Kidney (tissue), 14 donors: ENCODE measurements around the gene WDFY4. TPM values are rescaled to one million over a fixed set of nuclear protein-coding genes. Genes with fewer than 3 reads are reported as not detected.

Experiments
- DNase-seq, 5 donors: peaks; one replicate each; pipeline ENCODE4 v3.0.0-alpha.2; 2013 to 2020
- FAIRE-seq: peaks from 2 replicates; lab custom pipeline; 2012; peaks lifted over from hg19 to GRCh38; lab: Jason Lieb, UNC
- H3K27ac ChIP-seq, 2 donors: one replicate each; pipeline ENCODE4 v1.7.0; 2013; ENCODE audit warnings: low read depth in 2 of 2, low read length in 2 of 2, inconsistent platforms in 1 of 2
- H3K27me3 ChIP-seq: one replicate; pipeline ENCODE4 v1.7.1; 2013; ENCODE audit warnings: low read length, inconsistent platforms; ENCODE audit not compliant: control insufficient read depth, insufficient read depth
- H3K36me3 ChIP-seq, 3 donors: one replicate each; pipeline versions ENCODE4 v1.7.0 to v1.7.1; 2013; ENCODE audit warnings: low read length in 3 of 3, control low read depth in 1 of 3, inconsistent platforms in 1 of 3; ENCODE audit not compliant: insufficient read depth in 3 of 3, control insufficient read depth in 2 of 3
- H3K4me1 ChIP-seq, 3 donors: one replicate each; pipeline versions ENCODE4 v1.7.0 to v1.7.1; 2013; ENCODE audit warnings: low read length in 3 of 3, inconsistent platforms in 1 of 3, low read depth in 1 of 3; ENCODE audit not compliant: control insufficient read depth in 2 of 3, insufficient read depth in 2 of 3
- H3K4me3 ChIP-seq, 3 donors: one replicate each; pipeline versions ENCODE4 v1.7.0 to v1.8.1; 2013; ENCODE audit warnings: low read length in 3 of 3, control low read depth in 1 of 3, inconsistent platforms in 1 of 3
- H3K9ac ChIP-seq, 3 donors: one replicate each; pipeline versions ENCODE4 v1.7.0 to v1.7.1; 2013; ENCODE audit warnings: low read length in 3 of 3, control low read depth in 1 of 3, inconsistent platforms in 1 of 3
- H3K9me3 ChIP-seq, 3 donors: one replicate each; pipeline versions ENCODE4 v1.7.0 to v1.7.1; 2013; ENCODE audit warnings: low read length in 3 of 3, control low read depth in 1 of 3, inconsistent platforms in 1 of 3; ENCODE audit not compliant: control insufficient read depth in 2 of 3, insufficient read depth in 1 of 3
- intact Hi-C: fragments of 100-400 bp; cut with DNase I; formaldehyde crosslinking; loops from one replicate; pipeline ENCODE4 v1.11.1; 2022
- polyA plus RNA-seq: library from polyadenylated mRNA; stranded (reverse); fragments of 350-450 nt; fragmentation: Illumina TruSeq; extraction: RNeasy Lipid Tissue Mini Kit (QIAGEN cat#74804); gene quantifications from one replicate; pipeline ENCODE4 v1.2.3, GENCODE V29; 2014; ENCODE audit warnings: low read depth, low replicate concordance; ENCODE audit not compliant: insufficient read depth
- total RNA-seq: library from RNA; stranded (reverse); fragmentation: NEBNext Ultra II Directional; extraction: Animal tissue kit (Norgen Biotek cat#: 25700); gene quantifications from one replicate; pipeline ENCODE4 v1.2.1, GENCODE V29; 2021
- TF ChIP-seq, protein P1 (sequence below): IDR thresholded peaks from 3 replicates; pipeline ENCODE4 v1.5.1; 2012; ENCODE audit warnings: mild to moderate bottlenecking, moderate library complexity, borderline replicate concordance; ENCODE audit not compliant: insufficient read depth; ENCODE audit errors: extremely low read depth
- donor health status: control.
- donor health status: control.
- donor health status: control.
- donor health status: control.
- donor health status: control.
- donor health status: DM: yes; HTN: yes; CAD: no.
- donor health status: Normal renal cell carcinoma (clear cell type).

WDFY4 gene
- total and polyA plus RNA-seq, 2 donors from 2014 or later: 1.7 to 13.3 TPM

GRCh38 chr10:48710647-48711275 is 26.1 kb downstream of the WDFY4 start:
- Histone ChIP-seq H3K9ac (no peak overlapping the region), H3K4me3 (no peak overlapping the region), H3K27me3 (no peaks in the 10 kb centered on the region), H3K9me3 (peaks cover 0 to 10% (median 0%) of the 10 kb centered on the region in 3 donors), H3K4me1 (no peaks in the 10 kb centered on the region), H3K36me3 (no peaks in the 10 kb centered on the region), H3K27ac (no peak overlapping the region)
- TF ChIP-seq, protein P1, sequence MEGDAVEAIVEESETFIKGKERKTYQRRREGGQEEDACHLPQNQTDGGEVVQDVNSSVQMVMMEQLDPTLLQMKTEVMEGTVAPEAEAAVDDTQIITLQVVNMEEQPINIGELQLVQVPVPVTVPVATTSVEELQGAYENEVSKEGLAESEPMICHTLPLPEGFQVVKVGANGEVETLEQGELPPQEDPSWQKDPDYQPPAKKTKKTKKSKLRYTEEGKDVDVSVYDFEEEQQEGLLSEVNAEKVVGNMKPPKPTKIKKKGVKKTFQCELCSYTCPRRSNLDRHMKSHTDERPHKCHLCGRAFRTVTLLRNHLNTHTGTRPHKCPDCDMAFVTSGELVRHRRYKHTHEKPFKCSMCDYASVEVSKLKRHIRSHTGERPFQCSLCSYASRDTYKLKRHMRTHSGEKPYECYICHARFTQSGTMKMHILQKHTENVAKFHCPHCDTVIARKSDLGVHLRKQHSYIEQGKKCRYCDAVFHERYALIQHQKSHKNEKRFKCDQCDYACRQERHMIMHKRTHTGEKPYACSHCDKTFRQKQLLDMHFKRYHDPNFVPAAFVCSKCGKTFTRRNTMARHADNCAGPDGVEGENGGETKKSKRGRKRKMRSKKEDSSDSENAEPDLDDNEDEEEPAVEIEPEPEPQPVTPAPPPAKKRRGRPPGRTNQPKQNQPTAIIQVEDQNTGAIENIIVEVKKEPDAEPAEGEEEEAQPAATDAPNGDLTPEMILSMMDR: no peak
- FAIRE-seq (no peak), DNase-seq (no peak)
- intact Hi-C loops: no loop called here

DNA sequence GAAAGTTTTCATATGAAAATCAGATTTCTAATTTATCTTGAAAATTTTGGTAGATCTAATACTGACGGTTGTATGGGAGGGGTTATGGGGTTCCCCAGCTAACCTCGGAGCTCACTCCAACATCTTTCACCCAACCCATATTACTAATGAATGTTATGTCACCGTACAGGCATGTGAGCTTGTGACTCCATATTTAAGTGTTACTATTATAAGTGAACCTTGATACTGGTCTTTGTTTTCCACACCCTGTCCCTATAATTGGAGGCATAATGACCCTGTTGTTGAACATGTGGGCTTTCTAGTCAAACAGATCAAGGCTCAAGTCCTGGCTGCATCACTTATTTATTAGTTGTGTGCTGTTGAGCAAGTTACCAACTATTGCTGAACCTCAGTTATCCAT is 27.2 kb downstream of the WDFY4 start:
- H3K27ac ChIP-seq: no peak overlapping the region
- no peak overlapping the region for H3K9ac ChIP-seq
- H3K4me1 ChIP-seq: no peaks in the 10 kb centered on the region
- H3K4me3 ChIP-seq: no peak overlapping the region
- intact Hi-C loops: no loop called here
- no peaks in the 10 kb centered on the region for H3K36me3 ChIP-seq
- DNase-seq (no peak), FAIRE-seq (no peak)
- TF ChIP-seq, protein P1: no peak
- H3K27me3 ChIP-seq: no peaks in the 10 kb centered on the region
- H3K9me3 ChIP-seq: peaks cover 0 to 10% (median 0%) of the 10 kb centered on the region in 3 donors

- FAIRE-seq (no peak), DNase-seq (no peak)
- Histone ChIP-seq H3K9me3 (peaks cover 0 to 10% (median 0%) of the 10 kb centered on the region in 3 donors), H3K27me3 (no peaks in the 10 kb centered on the region), H3K27ac (no peak overlapping the region), H3K4me1 (no peaks in the 10 kb centered on the region), H3K9ac (no peak overlapping the region), H3K36me3 (no peaks in the 10 kb centered on the region), H3K4me3 (no peak overlapping the region)
- intact Hi-C loops: no loop called here
- TF ChIP-seq, protein P1: no peak
Measured at GRCh38 chr10:48714088-48714487, 29.4 kb downstream of the WDFY4 start.
